Measurements from ENCODE around the gene IL10RB. TPM values are rescaled to one million over a fixed set of nuclear protein-coding genes. Genes with fewer than 3 reads are reported as not detected.

The IL10RB gene
- 43.2 and 53.8 TPM in 2 replicates for total RNA-seq

DNA sequence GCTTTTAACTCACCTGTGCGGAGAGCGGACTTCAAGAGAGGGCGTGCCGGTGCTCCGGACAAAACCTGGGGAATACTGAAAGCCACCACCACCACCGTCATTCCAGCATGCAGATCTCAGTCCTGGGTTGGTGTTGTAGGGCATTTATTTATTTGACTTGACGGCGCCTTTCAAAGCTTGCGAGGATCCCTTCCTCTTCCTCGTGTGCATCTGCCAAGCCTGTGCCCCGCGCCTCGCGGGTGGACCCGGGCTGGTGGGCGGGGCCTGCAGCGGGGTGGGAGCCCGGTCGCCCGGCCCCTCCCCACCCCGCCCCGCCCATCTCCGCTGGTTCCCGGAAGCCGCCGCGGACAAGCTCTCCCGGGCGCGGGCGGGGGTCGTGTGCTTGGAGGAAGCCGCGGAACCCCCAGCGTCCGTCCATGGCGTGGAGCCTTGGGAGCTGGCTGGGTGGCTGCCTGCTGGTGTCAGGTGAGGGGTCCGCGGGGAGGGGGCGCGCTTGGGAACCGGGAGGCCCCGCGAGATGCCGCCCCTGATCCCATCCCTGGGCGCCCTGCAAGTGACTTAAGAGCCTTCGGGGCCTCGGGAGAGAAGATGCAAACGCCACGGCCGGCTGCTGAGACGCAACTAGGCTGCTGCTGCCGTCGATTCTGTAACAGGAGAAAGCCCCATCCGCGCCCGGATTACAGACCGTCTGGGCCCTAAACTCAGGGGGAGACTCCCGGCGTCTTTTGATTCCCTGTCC, at the start of gene IL10RB:
Gene IL10RB (plus strand): TSS at position 318 of the 739 bp plus-strand sequence. CDS start 99 bp downstream, at position 417.

GRCh38 chr21:33229784-33230544, 36.2 kb upstream of the IL10RB start, which contains the start of gene IFNAR2:
TSS of gene IFNAR2 (plus strand) at chr21:33229938. CDS start at chr21:33241923, 11,985 bp downstream.

DNA sequence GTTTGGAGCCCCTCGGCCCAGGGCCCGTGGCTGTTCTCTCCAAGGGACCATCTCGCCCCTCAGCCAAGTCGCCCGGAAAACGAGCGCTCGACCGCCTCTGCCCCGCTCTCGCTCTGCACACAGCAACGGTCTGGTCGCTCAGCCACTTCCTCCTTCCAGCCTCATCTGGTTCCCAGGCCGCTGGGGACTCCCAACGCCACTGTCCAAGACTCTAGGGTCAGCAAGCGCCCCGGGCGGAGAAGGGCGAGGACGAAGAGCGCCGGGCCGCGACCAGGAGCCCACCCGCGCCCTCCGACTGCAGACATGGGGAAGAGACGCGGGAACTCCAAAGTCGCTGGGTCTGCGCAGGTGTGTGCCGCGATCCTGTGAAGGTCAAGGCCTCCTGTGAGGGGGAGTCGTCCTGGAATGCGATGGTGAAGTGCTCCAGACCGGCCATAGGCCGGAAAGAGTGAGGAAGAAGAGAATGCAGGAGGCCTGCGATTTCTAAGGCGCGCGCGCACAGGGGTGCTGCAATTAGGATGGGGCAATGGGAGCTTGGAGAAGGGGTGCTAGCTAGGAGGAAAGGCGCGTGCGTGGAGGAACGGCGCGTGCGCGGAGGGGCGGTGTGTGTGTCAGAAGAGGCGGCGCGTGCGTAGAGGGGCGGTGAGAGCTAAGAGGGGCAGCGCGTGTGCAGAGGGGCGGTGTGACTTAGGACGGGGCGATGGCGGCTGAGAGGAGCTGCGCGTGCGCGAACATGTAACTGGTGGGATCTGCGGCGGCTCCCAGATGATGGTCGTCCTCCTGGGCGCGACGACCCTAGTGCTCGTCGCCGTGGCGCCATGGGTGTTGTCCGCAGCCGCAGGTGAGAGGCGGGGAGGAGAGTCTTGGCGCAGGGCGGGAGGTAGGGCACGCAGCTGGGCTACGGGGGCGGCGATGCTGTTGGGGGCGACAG, 58.4 kb downstream of the IL10RB start, which contains the start of gene IFNAR1:
Gene IFNAR1 (plus strand): TSS at position 680 of the 931 bp plus-strand sequence. CDS start 86 bp downstream, at position 766.

Other genes starting within 250 kb of the IL10RB start
- gene OLIG2, start 240.4 kb upstream of the IL10RB start, total RNA-seq = not detected in 2 replicates
- not detected in 2 replicates for gene OLIG1, start 196.2 kb upstream of the IL10RB start, total RNA-seq
- 12.0 and 23.3 TPM in 2 replicates for gene IFNAR2, start 36.4 kb upstream of the IL10RB start, total RNA-seq
- gene IFNAR1, start 58.6 kb downstream of the IL10RB start, total RNA-seq = 16.8 and 98.5 TPM in 2 replicates
- 55.1 and 61.0 TPM in 2 replicates for gene IFNGR2, start 137.0 kb downstream of the IL10RB start, total RNA-seq
- 28.6 and 29.4 TPM in 2 replicates for gene TMEM50B, start 213.6 kb downstream of the IL10RB start, total RNA-seq
- gene DNAJC28, start 225.3 kb downstream of the IL10RB start, total RNA-seq = 1.6 and 1.9 TPM in 2 replicates

Measured in pericardium fibroblast (primary cell).